ENCODE results near the gene SNX9.
A peak's percentile ranks its signal among the peaks of the same experiment; 100 is the strongest.
"Not testable (repeated sequence)": the region's sequence is repeated elsewhere in the genome, so short reads cannot be mapped to it uniquely, and the experiment has no call there.

Gene SNX9

GRCh38 chr6:157937318-157937717 lies 114.3 kb downstream of the SNX9 start:
- DNase-seq = no peak

- no peak for DNase-seq
Observed at GRCh38 chr6:157937916-157938315, 114.9 kb downstream of the SNX9 start.

GRCh38 chr6:157940375-157941036 lies 117.5 kb downstream of the SNX9 start:
- peak; percentile 31 for DNase-seq

GRCh38 chr6:157941101-157941863 lies 118.2 kb downstream of the SNX9 start:
- DNase-seq = no peak

GRCh38 chr6:157942351-157942750 lies 119.3 kb downstream of the SNX9 start:
- no peak for DNase-seq

- no peak for DNase-seq
Observed at GRCh38 chr6:157943249-157943963, 120.4 kb downstream of the SNX9 start.

GRCh38 chr6:157943964-157944283 lies 120.9 kb downstream of the SNX9 start:
- no peak for DNase-seq

- DNase-seq = no peak
Observed at GRCh38 chr6:157944983-157945931, 122.2 kb downstream of the SNX9 start.

- DNase-seq = no peak
Observed at GRCh38 chr6:157946053-157946617, 123.1 kb downstream of the SNX9 start.

GRCh38 chr6:157946865-157947532 lies 124.0 kb downstream of the SNX9 start:
- peak; percentile 13 for DNase-seq

- not testable (repeated sequence) for DNase-seq
Observed at GRCh38 chr6:157950899-157951298, 127.9 kb downstream of the SNX9 start.

GRCh38 chr6:157951828-157952227 lies 128.8 kb downstream of the SNX9 start:
- DNase-seq = peak; percentile 43

- peak; percentile 35 for DNase-seq
Observed at GRCh38 chr6:157952861-157953351, 129.9 kb downstream of the SNX9 start.

- peak; percentile 54 for DNase-seq
Observed at GRCh38 chr6:157953580-157954091, 130.6 kb downstream of the SNX9 start.

- DNase-seq = peak; percentile 83
Observed at GRCh38 chr6:157954150-157955117, 131.4 kb downstream of the SNX9 start.

- no peak for DNase-seq
Observed at GRCh38 chr6:157955675-157956074, 132.6 kb downstream of the SNX9 start.

- DNase-seq = no peak
Observed at GRCh38 chr6:157956171-157956730, 133.2 kb downstream of the SNX9 start.

- no peak for DNase-seq
Observed at GRCh38 chr6:157959451-157960227, 136.6 kb downstream of the SNX9 start.
